Activated naive CD4-positive, alpha-beta T cell treated with anti-CD3 and anti-CD28 coated beads, Interleukin-2, amount 50 U/mL, for 72 hours (primary cell): ENCODE data around the gene PCDHA7. TPM values are rescaled to one million over a fixed set of nuclear protein-coding genes. Genes with fewer than 3 reads are reported as not detected.
"Not testable (repeated sequence)": the region's sequence is repeated elsewhere in the genome, so short reads cannot be mapped to it uniquely, and the experiment has no call there.

Experiments used
- ATAC-seq, 2 donors: fragments of 150-1000 bp; cut with Tn5 transposase; 2 replicates each; pipeline ENCODE4 v1.10.0; 2021; ENCODE audit warnings: mild to moderate bottlenecking in 2 of 2, moderate library complexity in 2 of 2
- DNase-seq, 2 donors: peaks; one replicate each; pipeline ENCODE4 v3.0.0; 2021 to 2022; ENCODE audit warnings: low spot score in 2 of 2
- H3K27ac Mint-ChIP-seq, 2 donors: one replicate each; pipeline ENCODE4 v1.8.0; 2022; ENCODE audit warnings: mild to moderate bottlenecking in 2 of 2, mixed read lengths in 2 of 2
- H3K36me3 Mint-ChIP-seq, 2 donors: one replicate each; pipeline ENCODE4 v1.8.0; 2022; ENCODE audit warnings: mixed read lengths in 2 of 2
- H3K9me3 Mint-ChIP-seq, 2 donors: one replicate each; pipeline ENCODE4 v1.8.0; 2022; ENCODE audit warnings: mixed read lengths in 2 of 2
- total RNA-seq, 2 donors: library from RNA; stranded (reverse); gene quantifications; one replicate each; pipeline ENCODE4 v1.2.3, GENCODE V29; 2022

The PCDHA7 gene
- total RNA-seq, 2 donors from 2014 or later, result not detected

GRCh38 chr5:140876541-140877261, 42.6 kb downstream of the PCDHA7 start:
- not testable (repeated sequence) for DNase-seq, ATAC-seq
- Mint-ChIP-seq H3K27ac (peak overlapping the region in 1 of 2 donors; percentile 61), H3K36me3 (peaks cover 9 to 27% of the 10 kb centered on the region in 2 donors), H3K9me3 (peaks cover 22 to 33% of the 10 kb centered on the region in 2 donors)

DNA sequence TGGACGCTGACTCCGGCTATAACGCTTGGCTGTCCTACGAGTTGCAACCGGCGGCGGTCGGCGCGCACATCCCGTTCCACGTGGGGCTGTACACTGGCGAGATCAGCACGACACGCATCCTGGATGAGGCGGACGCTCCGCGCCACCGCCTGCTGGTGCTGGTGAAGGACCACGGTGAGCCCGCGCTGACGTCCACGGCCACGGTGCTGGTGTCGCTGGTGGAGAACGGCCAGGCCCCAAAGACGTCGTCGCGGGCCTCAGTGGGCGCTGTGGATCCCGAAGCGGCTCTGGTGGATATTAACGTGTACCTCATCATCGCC, 43.2 kb downstream of the PCDHA7 start:
- Mint-ChIP-seq H3K9me3 (peaks cover 25 to 33% of the 10 kb centered on the region in 2 donors), H3K27ac (no peak overlapping the region), H3K36me3 (peaks cover 14 to 32% of the 10 kb centered on the region in 2 donors)
- DNase-seq (no peak), ATAC-seq (no peak)

DNA sequence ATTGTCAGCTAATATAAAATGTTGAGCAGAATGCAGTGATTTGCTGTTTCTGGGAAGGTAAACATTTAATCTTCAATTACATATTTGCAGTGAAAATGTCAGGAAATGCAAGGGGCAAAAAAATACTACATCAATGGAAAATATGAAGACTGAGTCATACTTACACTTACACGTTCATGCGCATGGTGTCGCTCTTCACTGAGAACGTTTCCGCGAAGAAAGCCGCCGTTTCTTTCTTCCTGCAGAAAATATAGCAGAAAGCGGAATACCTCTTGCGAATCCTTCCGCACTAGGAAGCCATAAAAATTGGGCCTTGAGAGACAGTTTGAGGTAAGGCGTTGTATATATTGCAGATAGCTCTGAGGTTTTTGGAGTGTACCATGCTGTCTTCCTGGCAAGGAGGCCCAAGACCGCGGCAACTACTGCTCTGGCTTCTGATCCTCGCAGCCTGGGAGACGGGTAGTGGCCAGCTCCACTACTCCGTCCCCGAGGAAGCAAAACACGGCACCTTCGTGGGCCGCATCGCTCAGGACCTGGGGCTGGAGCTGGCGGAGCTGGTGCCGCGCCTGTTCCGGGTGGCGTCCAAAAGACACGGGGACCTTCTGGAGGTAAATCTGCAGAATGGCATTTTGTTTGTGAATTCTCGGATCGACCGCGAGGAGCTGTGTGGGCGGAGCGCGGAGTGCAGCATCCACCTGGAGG, 48.0 kb downstream of the PCDHA7 start, which contains the start of gene PCDHA13:
Gene PCDHA13, plus strand, starts transcription at position 236 of the 702 bp plus-strand sequence. Its CDS starts 145 bp downstream, at position 381.
- H3K36me3 Mint-ChIP-seq, result peaks cover 16 to 27% of the 10 kb centered on the region in 2 donors
- H3K9me3 Mint-ChIP-seq, result peaks cover 21 to 32% of the 10 kb centered on the region in 2 donors
- H3K27ac Mint-ChIP-seq, result no peak within 1 kb of the TSS
- DNase-seq (no peak), ATAC-seq (no peak)

- no peak for DNase-seq
- no peak for ATAC-seq
- H3K9me3 Mint-ChIP-seq, result peaks cover 24 to 36% of the 10 kb centered on the region in 2 donors
- no peak overlapping the region for H3K27ac Mint-ChIP-seq
- peaks cover 16 to 27% of the 10 kb centered on the region in 2 donors for H3K36me3 Mint-ChIP-seq
Measured at GRCh38 chr5:140882591-140882899, 48.5 kb downstream of the PCDHA7 start.

- H3K9me3 Mint-ChIP-seq, result peaks cover 24 to 36% of the 10 kb centered on the region in 2 donors
- H3K27ac Mint-ChIP-seq, result no peak overlapping the region
- peaks cover 16 to 27% of the 10 kb centered on the region in 2 donors for H3K36me3 Mint-ChIP-seq
- ATAC-seq, result no peak
- DNase-seq, result no peak
Measured at GRCh38 chr5:140883373-140883772, 49.3 kb downstream of the PCDHA7 start.

DNA sequence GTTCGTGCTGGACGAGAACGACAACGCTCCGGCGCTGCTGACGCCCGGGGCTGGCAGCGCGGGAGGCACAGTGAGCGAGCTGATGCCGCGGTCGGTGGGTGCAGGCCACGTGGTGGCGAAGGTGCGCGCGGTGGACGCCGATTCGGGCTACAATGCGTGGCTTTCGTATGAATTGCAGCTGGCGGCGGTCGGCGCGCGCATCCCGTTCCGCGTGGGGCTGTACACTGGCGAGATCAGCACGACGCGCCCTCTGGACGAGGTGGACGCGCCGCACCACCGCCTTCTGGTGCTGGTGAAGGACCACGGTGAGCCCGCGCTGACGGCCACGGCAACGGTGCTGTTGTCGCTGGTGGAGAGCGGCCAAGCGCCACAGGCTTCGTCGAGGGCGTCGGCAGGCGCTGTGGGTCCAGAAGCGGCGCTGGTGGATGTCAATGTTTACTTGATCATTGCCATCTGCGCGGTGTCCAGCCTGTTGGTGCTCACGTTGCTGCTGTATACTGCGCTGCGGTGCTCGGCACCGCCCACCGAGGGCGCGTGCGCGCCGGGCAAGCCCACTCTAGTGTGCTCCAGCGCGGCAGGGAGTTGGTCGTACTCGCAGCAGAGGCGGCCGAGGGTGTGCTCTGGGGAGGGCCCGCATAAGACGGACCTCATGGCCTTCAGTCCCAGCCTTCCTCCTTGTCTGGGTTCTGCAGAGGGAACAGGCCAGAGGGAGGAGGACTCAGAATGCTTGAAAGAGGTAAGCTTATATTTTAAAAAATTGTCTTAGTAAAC, 50.0 kb downstream of the PCDHA7 start:
- peaks cover 16 to 27% of the 10 kb centered on the region in 2 donors for H3K36me3 Mint-ChIP-seq
- H3K27ac Mint-ChIP-seq, result no peak overlapping the region
- ATAC-seq (no peak), DNase-seq (no peak)
- peaks cover 22 to 32% of the 10 kb centered on the region in 2 donors for H3K9me3 Mint-ChIP-seq

Other genes starting within 250 kb of the PCDHA7 start
- 1 to 10 TPM in 1 of 2 donors, under 1 TPM in 1; 0.56 to 1.6 TPM for gene CD14, start 201.1 kb upstream of the PCDHA7 start, total RNA-seq
- gene TMCO6, start 194.8 kb upstream of the PCDHA7 start, total RNA-seq, result 10 to 100 TPM; 28.7 to 30.2 TPM
- 10 to 100 TPM; 68.4 to 71.8 TPM for gene NDUFA2, start 186.6 kb upstream of the PCDHA7 start, total RNA-seq
- gene IK, start 186.4 kb upstream of the PCDHA7 start, total RNA-seq, result 100 to 1,000 TPM in 1 of 2 donors, 10 to 100 TPM in 1; 87.6 to 108 TPM
- 10 to 100 TPM; 32.5 to 36.3 TPM for gene WDR55, start 169.4 kb upstream of the PCDHA7 start, total RNA-seq
- gene DND1, start 160.7 kb upstream of the PCDHA7 start, total RNA-seq, result 1 to 10 TPM in 1 of 2 donors, under 1 TPM in 1; 0.82 to 3.4 TPM
- gene HARS1, start 142.9 kb upstream of the PCDHA7 start, total RNA-seq, result 10 to 100 TPM; 78.9 to 94.6 TPM
- 10 to 100 TPM; 29.8 to 34.1 TPM for gene HARS2, start 142.8 kb upstream of the PCDHA7 start, total RNA-seq
- 10 to 100 TPM; 50.9 to 72.1 TPM for gene ZMAT2, start 133.8 kb upstream of the PCDHA7 start, total RNA-seq
- gene PCDHA1, start 48.1 kb upstream of the PCDHA7 start, total RNA-seq, result not detected
- under 1 TPM in 1 of 2 donors, not detected in 1; 0.09 TPM for gene PCDHA2, start 39.4 kb upstream of the PCDHA7 start, total RNA-seq
- not detected for gene PCDHA3, start 33.2 kb upstream of the PCDHA7 start, total RNA-seq
- not detected for gene PCDHA4, start 27.2 kb upstream of the PCDHA7 start, total RNA-seq
- gene PCDHA5, start 12.7 kb upstream of the PCDHA7 start, total RNA-seq, result not detected
- gene PCDHA6, start 6.3 kb upstream of the PCDHA7 start, total RNA-seq, result not detected
- gene PCDHA8, start 6.9 kb downstream of the PCDHA7 start, total RNA-seq, result not detected
- not detected for gene PCDHA9, start 14.1 kb downstream of the PCDHA7 start, total RNA-seq
- gene PCDHA10, start 21.6 kb downstream of the PCDHA7 start, total RNA-seq, result not detected
- not detected for gene PCDHA11, start 34.7 kb downstream of the PCDHA7 start, total RNA-seq
- gene PCDHA12, start 41.0 kb downstream of the PCDHA7 start, total RNA-seq, result not detected
- gene PCDHA13, start 47.9 kb downstream of the PCDHA7 start, total RNA-seq, result not detected
- gene PCDHAC1, start 92.0 kb downstream of the PCDHA7 start, total RNA-seq, result not detected
- gene PCDHAC2, start 132.2 kb downstream of the PCDHA7 start, total RNA-seq, result not detected
- gene PCDHB1, start 217.1 kb downstream of the PCDHA7 start, total RNA-seq, result not detected